GM19099 (cell line): ENCODE measurements around the gene MACO1.

Experiments used
- POLR2A ChIP-seq: IDR thresholded peaks from 3 replicates; pipeline ENCODE4 v1.6.1; 2011; ENCODE audit warnings: low read depth; ENCODE audit not compliant: insufficient read length; ENCODE audit errors: extremely low read depth

MACO1 gene

GRCh38 chr1:25435397-25436108, 4.9 kb downstream of the MACO1 start:
- no peak for TF ChIP-seq POLR2A

GRCh38 chr1:25437672-25438071, 7.0 kb downstream of the MACO1 start:
- no peak for TF ChIP-seq POLR2A

GRCh38 chr1:25439287-25439686, 8.6 kb downstream of the MACO1 start:
- no peak for TF ChIP-seq POLR2A

DNA sequence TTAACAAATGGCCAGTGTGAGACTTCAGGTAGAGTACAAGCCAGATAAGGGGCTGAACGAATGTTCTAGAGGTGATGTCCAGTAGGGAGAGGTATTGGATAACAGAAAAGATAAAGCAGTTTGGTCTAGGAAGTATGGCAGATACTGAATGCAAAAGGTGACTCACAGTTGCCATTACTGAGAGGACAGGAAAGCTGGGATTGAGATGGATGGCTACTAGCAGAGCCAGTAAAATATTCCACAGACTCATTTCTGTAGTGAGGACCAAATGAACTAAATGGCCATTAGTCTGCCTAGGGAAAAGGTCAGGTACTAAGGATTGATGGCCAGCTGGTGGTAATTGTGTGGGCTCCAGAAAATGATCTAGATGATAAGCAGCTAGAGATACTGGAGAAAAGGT, 11.5 kb downstream of the MACO1 start:
- no peak for TF ChIP-seq POLR2A

DNA sequence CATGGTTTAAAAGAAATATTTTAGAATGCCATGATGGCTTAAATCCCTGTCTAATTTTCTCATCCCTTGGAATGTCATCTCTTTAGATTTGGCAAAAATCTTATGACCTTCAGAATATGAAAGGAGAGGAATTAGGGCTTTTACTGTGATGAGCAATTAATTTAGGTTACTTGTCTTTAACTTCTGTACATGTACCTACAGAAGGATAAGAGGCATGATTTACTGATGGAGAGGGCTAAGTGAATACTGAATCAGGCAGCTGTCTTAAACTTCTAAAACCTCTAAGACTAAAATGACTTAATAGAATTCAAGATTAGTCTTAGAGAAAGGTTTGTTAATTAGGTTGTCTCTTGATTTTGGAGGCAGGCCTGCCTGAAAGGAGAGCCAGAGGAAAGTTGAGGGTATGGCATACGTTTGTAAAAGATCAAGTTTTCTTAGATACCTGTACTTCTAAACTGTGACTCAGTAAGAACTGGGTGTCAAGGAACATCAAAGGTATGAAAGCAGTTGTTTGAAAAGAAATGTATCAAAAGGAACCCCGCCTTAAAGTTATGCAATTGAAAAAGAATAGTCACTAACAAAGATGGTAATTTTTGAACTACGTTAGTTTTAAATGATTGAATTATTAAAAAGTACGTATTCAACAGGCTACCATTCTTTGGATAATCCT, 12.5 kb downstream of the MACO1 start:
- TF ChIP-seq POLR2A: no peak

GRCh38 chr1:25445993-25446538, 15.4 kb downstream of the MACO1 start:
- TF ChIP-seq POLR2A: no peak

- TF ChIP-seq POLR2A: no peak
Measured at GRCh38 chr1:25447547-25447946, 16.9 kb downstream of the MACO1 start.

- TF ChIP-seq POLR2A: no peak
Measured at GRCh38 chr1:25450891-25451290, 20.2 kb downstream of the MACO1 start.

DNA sequence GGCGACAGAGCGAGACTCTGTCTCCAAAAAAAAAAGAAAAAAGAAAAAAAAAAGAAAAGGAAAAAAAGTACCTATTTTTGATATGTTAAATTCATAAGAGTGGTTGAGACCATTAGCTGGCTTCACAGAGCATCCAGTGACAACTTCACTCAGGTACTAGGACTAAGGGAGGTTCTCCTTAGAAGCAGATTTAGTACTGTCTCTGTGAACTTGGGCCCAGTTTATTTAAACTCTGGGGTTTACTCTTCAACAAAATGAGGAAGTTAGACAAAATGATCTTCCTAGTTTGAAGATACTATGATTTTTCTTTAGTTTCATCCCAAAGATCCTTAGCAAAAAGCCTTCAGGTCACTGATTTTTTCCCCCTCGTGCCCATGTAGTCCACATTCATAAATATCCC, 21.2 kb downstream of the MACO1 start:
- no peak for TF ChIP-seq POLR2A

GRCh38 chr1:25456502-25456901, 25.8 kb downstream of the MACO1 start:
- no peak for TF ChIP-seq POLR2A

- no peak for TF ChIP-seq POLR2A
Measured at GRCh38 chr1:25458541-25459298, 28.0 kb downstream of the MACO1 start.

GRCh38 chr1:25460020-25460419, 29.3 kb downstream of the MACO1 start:
- no peak for TF ChIP-seq POLR2A

DNA sequence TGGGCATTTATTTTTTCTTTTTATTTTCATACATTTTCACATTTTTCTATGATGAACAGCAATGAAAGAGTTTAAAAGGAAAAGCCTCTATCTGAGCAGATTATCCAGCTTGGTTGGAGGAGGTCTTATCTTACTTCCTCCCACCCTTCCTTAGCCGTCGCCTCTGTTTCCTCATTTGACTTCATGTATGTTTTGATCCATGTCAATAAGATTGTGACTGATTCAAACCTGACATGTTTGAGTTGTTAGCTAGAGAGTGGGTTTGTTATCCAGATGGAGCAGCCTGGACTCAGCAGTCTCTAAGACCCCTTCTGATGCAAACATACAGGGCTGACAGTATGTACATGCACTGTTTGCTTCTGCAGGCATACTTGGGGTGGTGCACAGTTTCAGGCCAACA, 31.2 kb downstream of the MACO1 start:
- no peak for TF ChIP-seq POLR2A

GRCh38 chr1:25462732-25463131, 32.0 kb downstream of the MACO1 start:
- TF ChIP-seq POLR2A: no peak

- no peak for TF ChIP-seq POLR2A
Measured at GRCh38 chr1:25467193-25467592, 36.5 kb downstream of the MACO1 start.
